Small intestine (tissue), 7 donors: ENCODE measurements around the gene EXOC4. TPM values are rescaled to one million over a fixed set of nuclear protein-coding genes. Genes with fewer than 3 reads are reported as not detected.

ENCODE experiments used
- DNase-seq, 2 donors: peaks; one replicate each; pipeline versions ENCODE4 v3.0.0 to v3.0.0-alpha.2; 2013
- FAIRE-seq: peaks from 2 replicates; lab custom pipeline; 2012; peaks lifted over from hg19 to GRCh38; lab: Jason Lieb, UNC
- H3K27ac ChIP-seq, 3 donors: one replicate each; pipeline ENCODE4 v1.5.1; 2013; ENCODE audit warnings: low read length in 2 of 3, mild to moderate bottlenecking in 2 of 3, control low read depth in 1 of 3, inconsistent platforms in 1 of 3, low read depth in 1 of 3, moderate library complexity in 1 of 3
- H3K27me3 ChIP-seq, 3 donors: one replicate each; pipeline ENCODE4 v1.6.1; 2013; ENCODE audit warnings: low read length in 3 of 3, inconsistent platforms in 1 of 3; ENCODE audit not compliant: control insufficient read depth in 3 of 3, insufficient read depth in 3 of 3
- H3K36me3 ChIP-seq, 3 donors: one replicate each; pipeline ENCODE4 v1.6.1; 2013; ENCODE audit warnings: low read length in 3 of 3, inconsistent platforms in 1 of 3, low read depth in 1 of 3, mild to moderate bottlenecking in 1 of 3, moderate library complexity in 1 of 3; ENCODE audit not compliant: control insufficient read depth in 3 of 3, insufficient read depth in 2 of 3
- H3K4me1 ChIP-seq, 3 donors: one replicate each; pipeline ENCODE4 v1.6.1; 2013; ENCODE audit warnings: low read length in 2 of 3, inconsistent platforms in 1 of 3, low read depth in 1 of 3, mild to moderate bottlenecking in 1 of 3, moderate library complexity in 1 of 3; ENCODE audit not compliant: control insufficient read depth in 3 of 3, insufficient read depth in 2 of 3
- H3K4me3 ChIP-seq, 3 donors: one replicate each; pipeline ENCODE4 v1.5.1; 2013; ENCODE audit warnings: low read length in 3 of 3, control low read depth in 1 of 3, inconsistent platforms in 1 of 3, low read depth in 1 of 3, mild to moderate bottlenecking in 1 of 3, moderate library complexity in 1 of 3
- H3K9me3 ChIP-seq, 2 donors: one replicate each; pipeline ENCODE4 v1.6.1; 2013; ENCODE audit warnings: low read depth in 1 of 2, low read length in 1 of 2; ENCODE audit not compliant: control insufficient read depth in 2 of 2, insufficient read depth in 1 of 2
- WGBS, 3 donors: extraction: QIAGEN DNeasy Blood & Tissue Kit; methylation state at CpG; one replicate each; pipeline ENCODE4 v1.1.7; 2013; 5-methylcytosine and 5-hydroxymethylcytosine counted together
- polyA plus RNA-seq, 4 donors: library from polyadenylated mRNA; stranded (reverse) in 3 of 4; unstranded in 1 of 4; fragments of 200-250 nt in 3 of 4; fragments of 120-200 nt in 1 of 4; gene quantifications; one replicate each; pipeline versions ENCODE4 v1.2.1 to v1.2.3, GENCODE V29; 2013
- donor health status: healthy with polysubstance abuse.
- donor health status: control.
- donor health status: control.
- donor health status: Bipolar disorder and iron deficiency.
- donor health status: healthy.

Gene EXOC4
- polyA plus RNA-seq, 4 donors = 10.5 to 46.8 (median 18.8) TPM

DNA sequence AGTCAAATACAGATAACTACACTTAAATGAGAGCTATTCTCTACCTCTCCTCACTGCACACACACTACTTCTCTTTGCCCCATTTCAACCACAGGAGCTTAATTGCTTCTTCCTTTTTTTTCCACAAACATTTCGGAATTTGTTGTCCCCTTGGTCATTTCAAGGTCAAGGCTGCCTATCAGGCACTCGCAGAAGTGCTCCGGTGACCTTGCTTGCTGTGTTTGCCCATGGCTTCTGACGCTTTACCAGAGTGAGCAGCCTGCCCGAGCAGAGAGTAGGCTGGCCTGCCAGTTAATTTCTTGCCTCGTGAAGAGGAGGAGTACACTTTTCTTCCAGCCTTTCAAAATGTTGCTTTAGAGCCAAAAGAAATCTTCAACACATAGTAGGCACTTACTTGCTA lies 577.2 kb downstream of the EXOC4 start:
- WGBS, 3 donors = 92 to 95% (median 95%) methylated on average over 6 of the region's 6 CpGs
- no peak for DNase-seq
- H3K4me3 ChIP-seq = no peak overlapping the region
- FAIRE-seq = no peak
- H3K9me3 ChIP-seq = no peaks in the 10 kb centered on the region
- H3K27ac ChIP-seq = no peak overlapping the region
- H3K36me3 ChIP-seq = peaks cover 0 to 2% (median 0%) of the 10 kb centered on the region in 3 donors
- H3K27me3 ChIP-seq = no peaks in the 10 kb centered on the region
- H3K4me1 ChIP-seq = no peaks in the 10 kb centered on the region

- no peak for FAIRE-seq
- no peaks in the 10 kb centered on the region for H3K27me3 ChIP-seq
- no peaks in the 10 kb centered on the region for H3K4me1 ChIP-seq
- 83 to 91% (median 87%) methylated on average over 3 of the region's 3 CpGs for WGBS, 3 donors
- H3K27ac ChIP-seq = no peak overlapping the region
- H3K4me3 ChIP-seq = no peak overlapping the region
- H3K36me3 ChIP-seq = peaks cover 0 to 2% (median 0%) of the 10 kb centered on the region in 3 donors
- no peaks in the 10 kb centered on the region for H3K9me3 ChIP-seq
- no peak for DNase-seq
Measured at GRCh38 chr7:133836666-133837065, 583.8 kb downstream of the EXOC4 start.

DNA sequence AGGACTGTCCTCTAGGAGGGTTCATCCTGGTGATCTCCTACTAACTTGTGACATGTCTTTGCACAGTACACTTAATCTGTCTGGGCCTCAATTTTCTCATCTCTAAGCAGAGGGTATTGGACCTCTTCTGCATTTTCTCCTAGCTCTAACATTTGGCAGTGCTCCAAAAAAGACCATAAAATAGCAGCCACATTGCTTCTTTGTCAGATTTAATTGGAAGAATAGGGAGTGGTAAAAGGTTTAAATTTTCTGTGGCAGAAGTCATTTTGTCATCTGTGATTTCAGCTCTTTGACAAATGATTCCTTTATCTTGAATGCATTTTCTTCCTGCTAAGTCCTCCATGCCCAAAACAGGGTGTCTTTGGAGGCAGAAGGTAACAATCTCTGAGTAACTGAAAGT lies 584.3 kb downstream of the EXOC4 start:
- no peak for FAIRE-seq
- no peak overlapping the region for H3K4me3 ChIP-seq
- H3K27me3 ChIP-seq = no peaks in the 10 kb centered on the region
- H3K27ac ChIP-seq = no peak overlapping the region
- DNase-seq = no peak
- H3K4me1 ChIP-seq = no peaks in the 10 kb centered on the region
- peaks cover 0 to 2% (median 0%) of the 10 kb centered on the region in 3 donors for H3K36me3 ChIP-seq
- H3K9me3 ChIP-seq = no peaks in the 10 kb centered on the region

- Histone ChIP-seq H3K4me3 (no peak overlapping the region), H3K36me3 (no peaks in the 10 kb centered on the region), H3K9me3 (no peaks in the 10 kb centered on the region), H3K27me3 (no peaks in the 10 kb centered on the region), H3K4me1 (no peaks in the 10 kb centered on the region), H3K27ac (no peak overlapping the region)
- DNase-seq (no peak), FAIRE-seq (no peak)
- WGBS, 3 donors = 88 to 92% (median 92%) methylated on average over 3 of the region's 3 CpGs
Measured at GRCh38 chr7:133839121-133839520, 586.2 kb downstream of the EXOC4 start.

- FAIRE-seq (no peak), DNase-seq (no peak)
- Histone ChIP-seq H3K4me3 (no peak overlapping the region), H3K27ac (no peak overlapping the region), H3K36me3 (no peaks in the 10 kb centered on the region), H3K27me3 (no peaks in the 10 kb centered on the region), H3K9me3 (no peaks in the 10 kb centered on the region), H3K4me1 (no peaks in the 10 kb centered on the region)
- WGBS, 3 donors = 87 to 98% (median 98%) methylated on average over 2 of the region's 2 CpGs
Measured at GRCh38 chr7:133843341-133843740, 590.5 kb downstream of the EXOC4 start.

DNA sequence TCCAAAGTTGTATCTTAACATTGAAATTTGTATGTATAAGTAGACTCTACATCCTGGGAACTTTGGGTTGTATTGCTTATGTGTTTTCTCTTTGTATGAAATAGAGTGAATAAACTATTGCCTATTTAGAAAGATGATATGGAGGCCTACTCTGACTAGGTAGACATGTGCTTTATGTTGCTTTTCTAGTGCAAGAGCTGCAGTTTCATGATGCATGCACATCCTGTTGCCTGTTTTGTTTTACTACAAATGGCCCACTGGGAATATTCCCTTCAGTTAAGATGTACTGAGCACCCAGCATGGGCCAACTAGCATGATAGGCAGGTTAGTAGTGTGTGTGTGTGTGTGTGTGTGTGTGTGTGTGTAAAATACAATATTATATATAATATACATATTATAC lies 592.1 kb downstream of the EXOC4 start:
- Histone ChIP-seq H3K27ac (no peak overlapping the region), H3K36me3 (no peaks in the 10 kb centered on the region), H3K4me3 (no peak overlapping the region), H3K27me3 (no peaks in the 10 kb centered on the region), H3K4me1 (no peaks in the 10 kb centered on the region), H3K9me3 (no peaks in the 10 kb centered on the region)
- FAIRE-seq (no peak), DNase-seq (no peak)

- Histone ChIP-seq H3K9me3 (no peaks in the 10 kb centered on the region), H3K27ac (no peak overlapping the region), H3K4me3 (no peak overlapping the region), H3K4me1 (no peaks in the 10 kb centered on the region), H3K27me3 (no peaks in the 10 kb centered on the region), H3K36me3 (peaks cover 0 to 2% (median 0%) of the 10 kb centered on the region in 3 donors)
- FAIRE-seq (no peak), DNase-seq (no peak)
- WGBS, 3 donors = 86 to 94% (median 89%) methylated on average over 8 of the region's 8 CpGs
Measured at GRCh38 chr7:133846203-133846945, 593.5 kb downstream of the EXOC4 start.

DNA sequence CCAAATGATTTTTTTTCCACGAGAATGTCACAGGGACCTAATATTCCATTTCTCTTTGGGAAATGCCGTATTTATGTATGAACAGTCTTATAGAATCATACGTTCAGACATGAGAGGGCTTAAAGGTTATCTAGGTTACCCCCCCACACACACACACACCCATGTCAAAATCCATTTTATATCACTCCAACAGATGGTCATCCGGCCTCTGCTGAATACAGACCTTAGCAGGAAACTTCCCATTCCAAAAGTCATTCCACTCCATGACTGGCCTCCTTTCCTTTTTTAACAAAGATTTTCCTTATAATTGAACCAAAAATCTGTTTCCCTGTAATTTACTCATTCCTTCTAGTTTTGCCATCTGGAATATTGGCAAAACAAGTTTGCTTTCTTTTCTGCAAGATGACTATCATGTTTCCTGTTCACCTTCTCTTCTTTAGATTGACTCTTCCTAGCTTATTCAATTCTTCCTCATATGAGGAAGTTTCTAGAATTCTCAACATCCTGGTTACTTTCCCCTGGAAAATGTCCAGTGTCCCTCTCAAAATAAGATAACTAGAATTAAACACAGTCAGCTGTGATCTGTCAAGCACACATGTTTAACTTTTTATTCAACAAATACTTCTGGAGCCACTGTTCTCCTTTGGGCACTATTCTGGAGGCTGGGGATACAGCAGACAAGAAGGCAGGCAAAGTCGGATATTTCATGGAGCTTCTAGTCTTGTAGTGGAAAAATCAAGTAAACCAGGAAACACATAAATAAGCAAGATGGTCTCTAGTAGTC lies 597.8 kb downstream of the EXOC4 start:
- FAIRE-seq = no peak
- WGBS, 3 donors = 83 to 90% (median 89%) methylated on average over 5 of the region's 5 CpGs
- H3K4me1 ChIP-seq = no peaks in the 10 kb centered on the region
- DNase-seq = no peak
- H3K4me3 ChIP-seq = no peak overlapping the region
- H3K27ac ChIP-seq = no peak overlapping the region
- peaks cover 0 to 2% (median 0%) of the 10 kb centered on the region in 3 donors for H3K36me3 ChIP-seq
- H3K27me3 ChIP-seq = no peaks in the 10 kb centered on the region
- H3K9me3 ChIP-seq = no peaks in the 10 kb centered on the region
